ENCODE measurements around the gene ERGIC1.
A peak's percentile ranks its signal among the peaks of the same experiment; 100 is the strongest.
"Not testable (repeated sequence)": the region's sequence is repeated elsewhere in the genome, so short reads cannot be mapped to it uniquely, and the experiment has no call there.

Gene ERGIC1, protein sequence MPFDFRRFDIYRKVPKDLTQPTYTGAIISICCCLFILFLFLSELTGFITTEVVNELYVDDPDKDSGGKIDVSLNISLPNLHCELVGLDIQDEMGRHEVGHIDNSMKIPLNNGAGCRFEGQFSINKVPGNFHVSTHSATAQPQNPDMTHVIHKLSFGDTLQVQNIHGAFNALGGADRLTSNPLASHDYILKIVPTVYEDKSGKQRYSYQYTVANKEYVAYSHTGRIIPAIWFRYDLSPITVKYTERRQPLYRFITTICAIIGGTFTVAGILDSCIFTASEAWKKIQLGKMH

GRCh38 chr5:172833686-172834414 lies at the start of gene ERGIC1:
Gene ERGIC1 (plus strand): TSS chr5:172834251. CDS start chr5:172834414, 163 bp downstream.
- peak; percentile 83 for DNase-seq

- DNase-seq = no peak
Measured at GRCh38 chr5:172785429-172786088, 48.5 kb upstream of the ERGIC1 start.

- no peak for DNase-seq
Measured at GRCh38 chr5:172786736-172787462, 47.2 kb upstream of the ERGIC1 start.

DNA sequence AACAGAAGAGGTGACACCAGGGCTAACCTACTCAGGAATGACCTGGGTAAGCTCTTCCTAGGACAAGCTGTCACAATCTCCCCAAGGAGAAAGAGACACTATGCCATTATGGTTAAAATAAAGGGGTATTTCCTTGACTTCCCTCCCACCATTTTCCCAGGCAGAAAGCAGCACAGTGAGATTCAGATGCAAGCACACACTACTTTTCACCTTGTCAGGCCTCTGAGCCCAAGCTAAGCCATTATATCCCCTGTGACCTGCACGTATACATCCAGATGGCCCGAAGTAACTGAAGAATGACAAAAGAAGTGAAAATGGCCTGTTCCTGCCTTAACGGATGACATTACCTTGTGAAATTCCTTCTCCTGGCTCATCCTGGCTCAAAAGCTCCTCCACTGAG lies 46.5 kb upstream of the ERGIC1 start:
- not testable (repeated sequence) for DNase-seq

- no peak for DNase-seq
Measured at GRCh38 chr5:172788771-172789686, 45.0 kb upstream of the ERGIC1 start.

DNA sequence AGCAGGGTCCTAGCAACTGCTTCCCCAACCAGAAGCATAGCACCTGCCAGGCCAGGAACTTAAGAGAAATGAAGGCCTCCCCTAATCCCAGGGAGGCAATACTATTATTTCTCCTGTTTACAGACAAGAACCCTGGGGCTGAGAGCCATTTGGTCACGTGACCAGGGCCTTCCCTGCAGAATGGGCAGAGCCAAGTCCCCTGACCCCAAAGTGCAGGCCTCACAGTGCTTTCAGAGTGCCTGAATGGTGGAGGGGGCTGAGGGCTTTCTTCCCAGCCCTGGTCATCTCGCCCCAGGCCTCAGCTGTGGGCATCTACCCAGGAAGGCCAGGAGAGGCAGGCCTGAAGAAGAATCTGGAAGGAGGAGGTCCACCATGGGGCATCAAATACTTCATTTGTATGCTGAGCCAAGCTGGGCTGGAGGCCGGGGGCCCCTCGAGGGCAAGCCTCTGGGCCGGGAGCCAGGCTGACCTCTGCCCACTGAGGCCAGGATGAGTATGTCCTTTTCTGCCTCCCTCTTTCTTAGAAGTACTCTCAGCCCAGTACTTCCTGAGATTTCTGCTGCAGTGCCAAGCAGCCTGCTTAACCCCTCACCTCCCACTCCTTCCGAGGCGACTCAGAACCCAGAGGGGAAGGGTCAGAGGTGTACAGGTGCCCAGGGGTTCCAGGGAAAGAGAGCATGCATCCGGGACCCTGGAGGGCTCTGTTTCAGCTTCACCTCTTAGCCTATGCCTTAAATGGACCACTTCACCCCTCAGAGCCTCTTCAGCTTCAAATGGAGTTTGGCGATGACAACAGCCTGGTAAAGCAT lies 44.2 kb upstream of the ERGIC1 start:
- no peak for DNase-seq

DNA sequence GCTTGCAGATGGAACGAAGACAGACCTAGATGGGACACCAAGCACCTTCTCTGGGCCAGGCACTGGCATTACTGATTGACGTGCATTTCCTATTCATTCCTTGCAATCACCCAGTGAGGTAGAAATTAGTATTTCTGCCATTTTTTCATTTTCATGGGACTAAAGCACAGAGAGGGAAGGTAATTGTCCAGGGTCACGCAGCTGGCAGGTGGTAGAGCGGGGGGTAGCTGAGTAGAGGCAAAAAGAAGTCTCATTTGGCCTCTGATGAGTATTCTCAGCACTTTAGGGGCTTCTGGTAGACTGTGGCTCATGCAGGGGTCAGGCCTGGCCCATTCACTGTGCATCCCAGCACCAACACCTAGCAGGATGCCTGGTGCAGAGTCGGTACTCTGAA lies 43.6 kb upstream of the ERGIC1 start:
- DNase-seq = no peak

GRCh38 chr5:172791286-172791685 lies 42.8 kb upstream of the ERGIC1 start:
- DNase-seq = no peak

DNA sequence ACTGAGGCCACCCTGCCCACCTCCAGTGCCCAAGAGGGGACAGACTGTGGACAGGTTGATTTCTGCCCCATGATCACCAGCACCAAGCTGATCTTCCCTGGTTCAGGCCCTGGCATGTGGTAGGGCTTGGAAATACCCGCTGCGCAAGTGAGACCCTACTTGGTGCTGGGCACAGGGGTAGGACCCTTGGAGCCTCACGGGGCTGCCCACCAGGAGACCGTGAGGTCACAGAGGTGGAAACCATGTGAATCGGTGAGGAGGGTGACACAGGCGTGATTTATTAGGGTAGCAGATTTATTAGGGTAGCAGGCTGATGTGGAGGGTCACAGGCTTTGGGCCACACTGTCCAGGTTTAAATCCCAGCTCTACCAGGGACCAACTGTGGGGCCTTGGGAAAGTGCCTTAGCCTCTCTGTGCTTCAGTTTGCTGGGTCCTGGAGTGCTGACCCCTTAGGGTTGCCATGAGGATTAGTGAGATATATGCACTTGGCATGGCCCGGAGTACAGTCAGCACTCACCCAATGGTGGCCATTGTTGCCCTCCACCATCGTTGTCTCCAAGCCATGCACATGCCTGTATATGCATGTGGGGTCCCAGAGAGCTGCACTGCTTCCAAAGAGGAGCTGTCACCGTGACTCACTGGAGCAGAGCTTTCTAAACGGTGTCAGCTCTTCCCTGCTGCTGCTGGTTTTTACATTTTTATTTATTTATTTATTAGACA lies 42.2 kb upstream of the ERGIC1 start:
- DNase-seq = no peak

GRCh38 chr5:172792701-172793570 lies 41.1 kb upstream of the ERGIC1 start:
- no peak for DNase-seq

DNA sequence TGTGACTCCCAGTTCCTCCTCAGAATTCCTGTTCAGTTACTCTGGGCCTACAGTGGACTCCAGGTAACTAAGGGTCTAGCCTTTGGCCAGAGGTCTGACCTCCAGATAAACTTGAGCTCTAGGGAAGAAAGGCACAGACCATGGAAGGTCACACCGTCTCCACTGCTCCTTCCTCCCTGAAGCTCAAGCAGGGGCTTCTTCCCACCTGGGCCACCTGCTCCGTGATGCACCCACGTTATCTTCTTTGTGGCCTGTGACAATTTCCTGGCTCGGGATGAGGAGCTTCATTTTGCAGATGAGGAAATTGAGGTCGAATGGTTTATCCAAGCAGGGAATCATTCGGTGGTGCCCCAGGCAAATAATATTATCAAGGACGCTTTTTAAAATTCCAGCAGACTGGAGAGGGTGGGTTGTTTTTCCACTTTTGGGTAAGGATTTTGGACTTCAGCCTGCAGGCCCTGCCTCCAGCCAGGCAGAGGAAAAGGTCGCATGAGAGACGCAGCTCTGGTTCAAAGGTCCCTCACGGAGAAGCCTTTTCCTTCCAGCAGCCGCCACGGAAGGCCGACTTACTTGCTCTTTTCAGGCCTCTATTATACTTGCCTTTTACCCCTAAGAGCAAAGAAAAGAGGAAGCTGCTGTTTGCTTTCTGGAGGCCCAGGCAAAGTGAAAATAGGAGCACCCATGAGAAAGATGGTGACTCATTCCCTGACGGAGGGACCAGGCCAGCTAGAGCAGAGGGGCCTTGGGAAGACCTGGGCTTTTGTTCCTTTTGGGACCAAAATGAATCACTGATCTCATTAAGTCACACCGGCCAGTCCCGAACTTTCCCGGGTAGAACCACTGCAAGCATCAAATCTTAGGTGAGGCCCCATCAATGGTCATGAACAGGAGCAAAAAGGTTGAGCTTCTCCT lies 40.2 kb upstream of the ERGIC1 start:
- no peak for DNase-seq

DNA sequence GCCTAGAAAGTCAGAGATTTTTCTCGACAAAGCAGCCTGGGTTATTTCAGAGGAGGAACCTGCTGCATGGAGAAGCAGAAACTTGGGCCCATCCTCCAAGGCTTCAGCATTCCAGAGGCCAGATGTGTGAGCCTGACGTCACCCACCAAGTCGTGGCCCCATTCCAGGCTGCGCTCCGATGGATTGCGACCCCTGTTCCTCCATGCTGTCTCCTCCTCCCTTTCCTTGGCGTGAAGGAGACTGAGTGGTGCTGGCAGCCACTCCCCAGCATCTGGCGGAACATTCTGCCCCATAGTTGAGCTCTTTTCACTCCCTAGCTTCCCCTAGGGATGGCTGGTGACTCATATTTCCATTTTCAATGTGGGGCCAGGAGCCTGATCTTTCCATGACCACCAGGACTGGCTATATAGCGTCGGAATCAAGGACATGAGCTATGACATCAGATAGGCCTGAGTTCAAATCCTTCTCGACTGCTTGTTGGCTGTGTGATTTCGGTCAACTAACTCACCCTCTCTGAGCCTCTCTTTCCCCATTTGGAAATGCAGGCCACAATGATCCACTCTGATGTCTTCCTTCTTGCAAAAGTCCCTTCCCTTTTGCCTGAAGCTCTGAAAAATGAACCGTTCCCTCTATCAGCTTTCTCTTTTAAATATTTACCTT lies 38.6 kb upstream of the ERGIC1 start:
- no peak for DNase-seq

- DNase-seq = no peak
Measured at GRCh38 chr5:172796306-172796705, 37.7 kb upstream of the ERGIC1 start.

- DNase-seq = no peak
Measured at GRCh38 chr5:172797771-172798191, 36.3 kb upstream of the ERGIC1 start.

- peak; percentile 34 for DNase-seq
Measured at GRCh38 chr5:172798422-172799215, 35.4 kb upstream of the ERGIC1 start.

GRCh38 chr5:172799416-172799815 lies 34.6 kb upstream of the ERGIC1 start:
- no peak for DNase-seq

DNA sequence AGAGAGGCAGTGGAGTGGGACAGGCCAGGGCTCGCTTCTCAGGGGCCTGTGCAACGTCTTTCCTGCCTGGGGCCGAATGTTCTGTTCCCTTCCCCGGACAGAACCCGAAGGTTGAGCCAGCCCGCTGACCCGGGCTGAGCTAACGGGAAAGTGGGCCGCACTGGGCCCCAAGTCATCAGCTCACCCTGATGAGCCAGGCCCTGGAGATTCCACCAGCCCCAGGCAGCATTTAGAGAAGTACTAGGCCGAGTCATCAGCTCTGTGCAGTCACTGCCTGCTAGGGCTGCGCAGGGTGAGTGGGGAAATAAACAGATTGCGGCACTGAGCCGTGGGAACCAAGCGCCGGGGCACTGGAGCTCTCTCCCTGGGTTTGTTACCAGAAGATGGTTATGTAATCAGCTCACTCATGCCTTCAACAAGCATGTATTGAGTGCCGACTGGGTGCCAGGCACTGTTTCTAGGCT lies 33.9 kb upstream of the ERGIC1 start:
- DNase-seq = peak; percentile 45

Measured in CD4-positive, alpha-beta T cell treated with Interleukin-21 for 1 hour (primary cell).